Cardiac muscle cell (in vitro differentiated cells and primary cell): ENCODE measurements around the gene INPP5A. TPM values are rescaled to one million over a fixed set of nuclear protein-coding genes. Genes with fewer than 3 reads are reported as not detected.
A peak's percentile ranks its signal among the peaks of the same experiment; 100 is the strongest.

Experiments
- DNase-seq, 2 donors: peaks; one replicate each; pipeline versions ENCODE4 v3.0.0 to v3.0.0-alpha.2; 2010 to 2017; ENCODE audit warnings: low read depth in 1 of 2, low spot score in 1 of 2
- H3K27ac ChIP-seq: fragments of 200-600 bp; sonication (generic); 2 replicates; pipeline ENCODE4 v1.5.1; 2016
- H3K27me3 ChIP-seq: fragments of 200-600 bp; sonication (generic); 2 replicates; pipeline ENCODE4 v1.6.0; 2016; ENCODE audit warnings: control low read depth
- H3K36me3 ChIP-seq: fragments of 200-600 bp; sonication (generic); 2 replicates; pipeline ENCODE4 v1.5.1; 2016; ENCODE audit warnings: control low read depth
- H3K4me1 ChIP-seq: fragments of 200-600 bp; sonication (generic); 2 replicates; pipeline ENCODE4 v1.8.1; 2017; ENCODE audit warnings: low read depth, mild to moderate bottlenecking, mixed run types
- H3K4me3 ChIP-seq: fragments of 200-600 bp; sonication (generic); 2 replicates; pipeline ENCODE4 v1.5.1; 2016; ENCODE audit warnings: mild to moderate bottlenecking
- H3K9me3 ChIP-seq: fragments of 200-600 bp; sonication (generic); 2 replicates; pipeline ENCODE4 v1.5.1; 2017; ENCODE audit warnings: low read depth, mild to moderate bottlenecking, control low read depth
- polyA plus RNA-seq: library from polyadenylated mRNA; unstranded; fragments of >200 nt; fragmentation: Nextera tagmentation; extraction: Ambion mirVana; gene quantifications from 2 replicates; pipeline ENCODE4 v1.2.1, GENCODE V29; 2016
- total RNA-seq: library from RNA; depleted of rRNA; stranded (reverse); fragments of >200 nt; gene quantifications from 2 replicates; pipeline ENCODE4 v1.2.3, GENCODE V29; 2016
- TF ChIP-seq, protein P1 (sequence below): IDR thresholded peaks from 2 replicates; pipeline ENCODE4 v1.5.1; 2012; ENCODE audit warnings: low read depth, mild to moderate bottlenecking, low read length

Gene INPP5A
- total and polyA plus RNA-seq, 2 experiments from 2014 or later: 87.0 to 90.4 TPM

DNA sequence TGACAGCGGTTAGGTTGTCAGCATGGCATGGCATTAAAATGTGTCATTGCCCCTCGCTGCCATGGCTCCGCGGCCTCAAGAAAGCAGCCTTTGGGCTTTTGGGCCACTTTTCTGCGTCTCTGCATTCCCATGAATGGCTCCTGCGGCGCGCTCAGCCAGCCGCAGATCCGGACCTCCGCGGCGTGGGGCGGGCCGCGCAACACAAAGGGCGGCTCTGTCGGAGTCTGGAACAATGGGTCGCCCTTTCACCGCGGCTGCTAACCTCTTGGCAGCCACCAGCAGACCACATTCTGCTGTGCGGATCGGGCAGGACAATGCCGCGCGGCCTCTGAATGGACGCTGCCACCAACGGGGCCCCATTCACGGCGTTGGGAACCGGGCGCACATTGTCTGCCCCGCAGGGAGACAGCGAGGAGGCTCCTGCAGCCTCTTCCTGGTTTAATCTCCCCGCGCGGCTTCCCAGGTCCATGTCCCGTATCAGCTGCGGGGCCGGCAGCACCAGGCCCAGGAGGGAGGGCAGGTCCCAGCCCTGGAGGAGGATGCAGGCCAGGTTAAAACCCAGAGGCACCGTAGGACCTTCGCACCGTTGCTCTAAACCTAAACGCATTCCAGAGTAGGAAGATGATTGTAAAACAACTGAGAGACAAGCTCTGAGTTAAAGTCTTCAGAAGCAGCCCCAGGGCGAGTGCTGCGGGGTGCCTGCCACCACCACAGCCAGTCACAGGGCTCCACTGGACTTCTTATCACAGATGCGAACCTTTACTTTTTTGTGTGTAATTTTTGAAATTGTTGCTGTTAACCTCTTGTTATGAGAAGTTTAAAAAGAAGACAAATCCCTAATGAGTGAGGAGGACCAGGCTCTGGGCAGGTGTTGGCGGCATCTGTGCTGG is 176.8 kb downstream of the INPP5A start:
- Histone ChIP-seq H3K4me3 (no peak overlapping the region), H3K27me3 (no peaks in the 10 kb centered on the region), H3K9me3 (no peaks in the 10 kb centered on the region), H3K27ac (no peak overlapping the region), H3K36me3 (no peaks in the 10 kb centered on the region), H3K4me1 (no peaks in the 10 kb centered on the region)
- no peak for DNase-seq
- TF ChIP-seq, protein P1, sequence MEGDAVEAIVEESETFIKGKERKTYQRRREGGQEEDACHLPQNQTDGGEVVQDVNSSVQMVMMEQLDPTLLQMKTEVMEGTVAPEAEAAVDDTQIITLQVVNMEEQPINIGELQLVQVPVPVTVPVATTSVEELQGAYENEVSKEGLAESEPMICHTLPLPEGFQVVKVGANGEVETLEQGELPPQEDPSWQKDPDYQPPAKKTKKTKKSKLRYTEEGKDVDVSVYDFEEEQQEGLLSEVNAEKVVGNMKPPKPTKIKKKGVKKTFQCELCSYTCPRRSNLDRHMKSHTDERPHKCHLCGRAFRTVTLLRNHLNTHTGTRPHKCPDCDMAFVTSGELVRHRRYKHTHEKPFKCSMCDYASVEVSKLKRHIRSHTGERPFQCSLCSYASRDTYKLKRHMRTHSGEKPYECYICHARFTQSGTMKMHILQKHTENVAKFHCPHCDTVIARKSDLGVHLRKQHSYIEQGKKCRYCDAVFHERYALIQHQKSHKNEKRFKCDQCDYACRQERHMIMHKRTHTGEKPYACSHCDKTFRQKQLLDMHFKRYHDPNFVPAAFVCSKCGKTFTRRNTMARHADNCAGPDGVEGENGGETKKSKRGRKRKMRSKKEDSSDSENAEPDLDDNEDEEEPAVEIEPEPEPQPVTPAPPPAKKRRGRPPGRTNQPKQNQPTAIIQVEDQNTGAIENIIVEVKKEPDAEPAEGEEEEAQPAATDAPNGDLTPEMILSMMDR: no peak

GRCh38 chr10:132714986-132715775 is 177.6 kb downstream of the INPP5A start:
- Histone ChIP-seq H3K9me3 (no peaks in the 10 kb centered on the region), H3K27ac (no peak overlapping the region), H3K27me3 (no peaks in the 10 kb centered on the region), H3K4me3 (no peak overlapping the region), H3K36me3 (no peaks in the 10 kb centered on the region), H3K4me1 (no peaks in the 10 kb centered on the region)
- no peak for DNase-seq
- TF ChIP-seq, protein P1: no peak

DNA sequence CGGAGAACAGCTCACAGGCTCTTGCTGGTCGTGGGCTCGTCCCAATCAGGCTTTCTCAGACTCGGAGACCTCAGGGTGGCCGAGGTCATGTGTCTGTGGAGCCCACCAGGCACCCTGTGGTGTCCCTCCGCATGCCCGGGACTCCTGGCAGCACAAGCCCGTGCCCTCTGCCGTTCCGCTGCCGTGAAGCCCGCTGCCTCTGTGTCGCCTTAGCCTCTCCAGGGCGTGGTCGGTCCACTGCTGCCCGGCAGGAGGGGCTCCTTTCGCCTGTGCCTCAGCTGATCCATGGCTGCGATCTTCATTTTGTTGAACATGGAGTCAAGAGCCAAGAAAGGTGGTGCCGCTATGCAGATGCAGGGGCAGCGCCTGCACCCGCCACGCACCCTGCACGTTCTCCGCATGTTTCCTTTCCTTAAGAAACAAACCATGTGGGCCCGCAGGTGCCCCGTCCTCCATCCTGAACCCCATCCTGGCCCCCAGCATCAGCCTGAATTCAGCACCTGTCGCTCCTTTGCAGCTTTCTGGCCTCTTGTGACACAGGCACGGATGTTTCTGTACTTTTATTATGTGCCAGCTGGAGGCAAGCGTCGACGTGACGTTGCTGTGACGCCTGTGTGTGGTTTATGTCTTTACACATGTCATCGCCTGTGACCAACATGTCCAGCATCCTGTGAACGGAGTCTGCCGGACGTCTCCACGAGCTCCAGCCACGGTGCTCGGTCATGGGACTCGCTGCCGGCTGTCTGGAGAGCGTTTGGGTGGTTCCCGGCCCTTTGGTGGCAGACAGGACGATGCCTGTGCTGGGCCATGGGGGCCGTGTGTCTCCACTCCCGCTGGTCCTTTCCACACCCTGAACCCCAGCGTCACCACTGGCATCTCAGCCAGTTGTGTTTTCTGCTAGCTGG is 178.4 kb downstream of the INPP5A start:
- Histone ChIP-seq H3K27me3 (no peaks in the 10 kb centered on the region), H3K4me3 (no peak overlapping the region), H3K36me3 (no peaks in the 10 kb centered on the region), H3K4me1 (no peaks in the 10 kb centered on the region), H3K9me3 (no peaks in the 10 kb centered on the region), H3K27ac (no peak overlapping the region)
- TF ChIP-seq, protein P1: no peak
- DNase-seq: peak in 1 of 2 donors; percentile 55

DNA sequence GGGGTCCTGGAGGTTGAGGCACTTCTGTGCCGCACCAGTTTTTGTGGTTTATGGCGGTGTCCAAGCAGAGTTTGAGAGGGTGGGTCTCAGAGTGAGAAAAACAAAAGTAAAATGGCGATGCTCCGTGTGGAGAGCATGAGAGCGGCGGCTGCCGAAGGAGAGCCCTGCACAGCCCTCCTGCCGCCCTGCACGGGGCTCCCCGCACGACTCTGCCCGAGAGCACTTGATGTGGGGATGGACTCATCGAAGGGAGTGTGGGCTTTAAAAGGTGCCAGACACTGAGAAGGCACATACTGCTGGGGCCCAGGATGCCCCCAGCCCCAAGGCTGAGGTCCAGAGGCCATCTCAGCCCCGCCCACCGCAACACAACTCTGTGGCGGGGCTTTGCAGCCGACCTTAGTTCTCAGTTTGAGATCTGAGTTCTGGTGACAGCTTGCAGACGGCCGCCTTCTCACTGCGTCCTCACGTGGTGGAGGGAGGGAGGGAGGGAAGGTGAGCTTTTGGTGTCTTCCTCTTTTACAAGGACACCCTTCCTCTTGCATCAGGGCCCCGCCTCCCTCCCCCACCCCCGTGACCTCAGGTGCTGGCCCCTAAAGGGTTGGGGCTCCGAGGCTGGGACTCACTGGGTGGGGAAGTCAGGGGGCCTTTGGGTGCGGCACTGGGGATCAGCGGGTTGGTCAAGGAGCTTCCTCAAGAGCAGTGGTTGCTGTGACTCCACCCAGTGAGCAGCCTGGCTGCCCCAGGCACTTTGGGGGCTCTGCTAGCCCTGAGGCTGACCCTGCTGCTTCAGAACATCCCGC is 179.3 kb downstream of the INPP5A start:
- Histone ChIP-seq H3K27me3 (no peaks in the 10 kb centered on the region), H3K36me3 (no peaks in the 10 kb centered on the region), H3K9me3 (no peaks in the 10 kb centered on the region), H3K4me1 (no peaks in the 10 kb centered on the region), H3K4me3 (no peak overlapping the region), H3K27ac (no peak overlapping the region)
- TF ChIP-seq, protein P1: no peak
- no peak for DNase-seq
